A549 (cell line): ENCODE results near the gene RUSF1.

ENCODE experiments used
- CEBPB ChIP-seq, 2 experiments: fragments of >200 bp in 1 of 2; sonication (Bioruptor Twin) in 1 of 2; formaldehyde crosslinking in 1 of 2; IDR thresholded peaks; 2 replicates each; pipeline ENCODE4 v1.6.1; 2012 to 2016
- CHD2 ChIP-seq: fragments of 150-350 bp; IDR thresholded peaks from 2 replicates; pipeline ENCODE4 v1.6.1; 2014; ENCODE audit warnings: low read length; ENCODE audit not compliant: partially characterized antibody
- CTCF ChIP-seq: fragments of >200 bp; sonication (Bioruptor Twin); formaldehyde crosslinking; IDR thresholded peaks from 3 replicates; pipeline ENCODE4 v1.5.1; 2016
- ELK1 ChIP-seq: fragments of 150-350 bp; IDR thresholded peaks from 2 replicates; pipeline ENCODE4 v1.6.1; 2014; ENCODE audit warnings: low read depth, mild to moderate bottlenecking, low read length
- HDAC2 ChIP-seq: fragments of 200-600 bp; sonication (generic); IDR thresholded peaks from 2 replicates; pipeline ENCODE4 v1.6.1; 2016
- JUN ChIP-seq, 2 experiments: fragments of >200 bp; sonication (Bioruptor Twin); formaldehyde crosslinking; IDR thresholded peaks; 2 replicates in 1 of 2; 3 replicates in 1 of 2; pipeline ENCODE4 v1.6.1; 2016 to 2017
- KDM1A ChIP-seq: fragments of 200-600 bp; sonication (generic); IDR thresholded peaks from 2 replicates; pipeline ENCODE4 v1.6.1; 2016; ENCODE audit warnings: low read depth, mild to moderate bottlenecking
- KDM5A ChIP-seq: fragments of 200-600 bp; sonication (generic); IDR thresholded peaks from 2 replicates; pipeline ENCODE4 v1.6.1; 2016; ENCODE audit warnings: antibody characterized with exemption, mild to moderate bottlenecking
- MYC ChIP-seq: IDR thresholded peaks from 2 replicates; pipeline ENCODE4 v1.6.1; 2012; ENCODE audit warnings: mild to moderate bottlenecking, inconsistent platforms, low read length, improper control_type of control experiment, borderline replicate concordance
- POLR2A ChIP-seq: IDR thresholded peaks from 2 replicates; pipeline ENCODE4 v1.6.1; 2012; ENCODE audit warnings: mild to moderate bottlenecking, low read length
- POLR2AphosphoS2 ChIP-seq: conservative IDR thresholded peaks from 2 replicates; pipeline ENCODE4 v1.6.1; 2012; ENCODE audit warnings: low read length, improper control_type of control experiment, inconsistent platforms
- RAD21 ChIP-seq, 2 experiments: fragments of >200 bp in 1 of 2; sonication (Bioruptor Twin) in 1 of 2; formaldehyde crosslinking in 1 of 2; IDR thresholded peaks in 1 of 2; conservative IDR thresholded peaks in 1 of 2; 2 replicates in 1 of 2; 3 replicates in 1 of 2; pipeline ENCODE4 v1.6.1; 2012 to 2018; ENCODE audit warnings: inconsistent platforms in 1 of 2
- SMC3 ChIP-seq: fragments of >200 bp; sonication (Bioruptor Twin); formaldehyde crosslinking; IDR thresholded peaks from 3 replicates; pipeline ENCODE4 v1.6.1; 2018; ENCODE audit warnings: inconsistent platforms

- TF ChIP-seq CEBPB (IDR thresholded peaks at IDR 0.05) (no peak), CTCF (no peak), POLR2A (no peak), SMC3 (no peak), RAD21 (conservative IDR thresholded peaks at IDR 0.05 in 1 of 2, IDR thresholded peaks at IDR 0.05 in 1 of 2) (no peak), POLR2AphosphoS2 (no peak), ELK1 (no peak), MYC (no peak), JUN (IDR thresholded peaks at IDR 0.05) (no peak), KDM5A (no peak), KDM1A (no peak), HDAC2 (no peak), CHD2 (no peak)
These were observed 51.2 kb downstream of the RUSF1 start for GRCh38 chr16:31456988-31457360.
